HCT116 (cell line): ENCODE results near the gene TEKT5.

Experiments
- CEBPB ChIP-seq: IDR thresholded peaks from 2 replicates; pipeline ENCODE4 v1.6.1; 2012; ENCODE audit warnings: low read depth
- CTCF ChIP-seq, 3 experiments: fragments of 200-600 bp in 1 of 3; sonication (generic) in 1 of 3; IDR thresholded peaks in 2 of 3; conservative IDR thresholded peaks in 1 of 3; 2 replicates each; pipeline ENCODE4 v1.5.1; 2012 to 2017; ENCODE audit warnings: low read depth in 2 of 3, low read length in 2 of 3, antibody characterized with exemption in 1 of 3, borderline replicate concordance in 1 of 3, control low read depth in 1 of 3, mild to moderate bottlenecking in 1 of 3, mixed read lengths in 1 of 3, mixed run types in 1 of 3, moderate library complexity in 1 of 3; ENCODE audit not compliant: insufficient read depth in 1 of 3
- EZH2 ChIP-seq: fragments of 200-600 bp; sonication (generic); IDR thresholded peaks from 2 replicates; pipeline ENCODE4 v1.6.1; 2017; ENCODE audit warnings: antibody characterized with exemption, mixed run types
- EZH2phosphoT487 ChIP-seq: fragments of 200-600 bp; IDR thresholded peaks from 2 replicates; pipeline ENCODE4 v1.6.1; 2018; ENCODE audit warnings: antibody characterized with exemption, borderline replicate concordance
- FOSL1 ChIP-seq: IDR thresholded peaks from 2 replicates; pipeline ENCODE4 v1.6.1; 2012; ENCODE audit warnings: low read depth
- POLR2A ChIP-seq: IDR thresholded peaks from 2 replicates; pipeline ENCODE4 v1.7.0; 2011; ENCODE audit warnings: borderline replicate concordance; ENCODE audit not compliant: insufficient read depth, insufficient read length; ENCODE audit errors: extremely low read depth
- POLR2AphosphoS5 ChIP-seq: IDR thresholded peaks from 2 replicates; pipeline ENCODE4 v1.6.1; 2011; ENCODE audit warnings: mild to moderate bottlenecking, low read depth, low read length, moderate library complexity
- TCF7L2 ChIP-seq: IDR thresholded peaks from 2 replicates; pipeline ENCODE4 v1.7.0; 2011; ENCODE audit warnings: borderline replicate concordance, inconsistent platforms; ENCODE audit not compliant: insufficient read depth, insufficient read length; ENCODE audit errors: extremely low read depth
- YY1 ChIP-seq: IDR thresholded peaks from 2 replicates; pipeline ENCODE4 v1.6.1; 2011; ENCODE audit warnings: low read length, low read depth, moderate library complexity, mild to moderate bottlenecking; ENCODE audit not compliant: insufficient replicate concordance; ENCODE audit errors: extremely low read depth
- ZFX ChIP-seq: fragments of 450-650 bp; IDR thresholded peaks from 2 replicates; pipeline ENCODE4 v1.6.1; 2017

GRCh38 chr16:10605636-10606035 lies 89.1 kb downstream of the TEKT5 start:
- TF ChIP-seq CTCF (IDR thresholded peaks at IDR 0.05 in 2 of 3, conservative IDR thresholded peaks at IDR 0.05 in 1 of 3; ENCODE audit: borderline replicate concordance in 1 of 3, insufficient read depth in 1 of 3, low read depth in 2 of 3, low read length in 2 of 3) (no peak), POLR2AphosphoS5 (no peak), EZH2 (no peak), ZFX (no peak), POLR2A (no peak), FOSL1 (no peak), YY1 (no peak), CEBPB (no peak), TCF7L2 (no peak), EZH2phosphoT487 (no peak)
